Adipocyte (in vitro differentiated cells): ENCODE results near the gene TMEM60.

Source experiments
- DNase-seq: peaks from one replicate; pipeline ENCODE4 v3.0.0-alpha.2; 2015; ENCODE audit warnings: low read depth
- H3K27me3 ChIP-seq: replicated peaks from 2 replicates; pipeline ENCODE4 v1.7.0; 2013; ENCODE audit warnings: mild to moderate bottlenecking, low read length, moderate library complexity; ENCODE audit not compliant: control insufficient read depth, insufficient read depth
- H3K36me3 ChIP-seq: 2 replicates; pipeline ENCODE4 v1.7.0; 2013; ENCODE audit warnings: low read length, mild to moderate bottlenecking, moderate library complexity; ENCODE audit not compliant: control insufficient read depth, insufficient read depth, severe bottlenecking
- H3K4me1 ChIP-seq: 2 replicates; pipeline ENCODE4 v1.7.0; 2013; ENCODE audit warnings: mild to moderate bottlenecking, low read length, moderate library complexity; ENCODE audit not compliant: control insufficient read depth, insufficient read depth
- H3K4me3 ChIP-seq: 2 replicates; pipeline ENCODE4 v1.7.0; 2013; ENCODE audit warnings: mild to moderate bottlenecking, low read length, moderate library complexity
- H3K9ac ChIP-seq: 2 replicates; pipeline ENCODE4 v1.7.0; 2013; ENCODE audit warnings: mild to moderate bottlenecking, low read length, moderate library complexity
- H3K9me3 ChIP-seq: 2 replicates; pipeline ENCODE4 v1.7.0; 2013; ENCODE audit warnings: mild to moderate bottlenecking, low read length, moderate library complexity; ENCODE audit not compliant: control insufficient read depth

TMEM60 gene

DNA sequence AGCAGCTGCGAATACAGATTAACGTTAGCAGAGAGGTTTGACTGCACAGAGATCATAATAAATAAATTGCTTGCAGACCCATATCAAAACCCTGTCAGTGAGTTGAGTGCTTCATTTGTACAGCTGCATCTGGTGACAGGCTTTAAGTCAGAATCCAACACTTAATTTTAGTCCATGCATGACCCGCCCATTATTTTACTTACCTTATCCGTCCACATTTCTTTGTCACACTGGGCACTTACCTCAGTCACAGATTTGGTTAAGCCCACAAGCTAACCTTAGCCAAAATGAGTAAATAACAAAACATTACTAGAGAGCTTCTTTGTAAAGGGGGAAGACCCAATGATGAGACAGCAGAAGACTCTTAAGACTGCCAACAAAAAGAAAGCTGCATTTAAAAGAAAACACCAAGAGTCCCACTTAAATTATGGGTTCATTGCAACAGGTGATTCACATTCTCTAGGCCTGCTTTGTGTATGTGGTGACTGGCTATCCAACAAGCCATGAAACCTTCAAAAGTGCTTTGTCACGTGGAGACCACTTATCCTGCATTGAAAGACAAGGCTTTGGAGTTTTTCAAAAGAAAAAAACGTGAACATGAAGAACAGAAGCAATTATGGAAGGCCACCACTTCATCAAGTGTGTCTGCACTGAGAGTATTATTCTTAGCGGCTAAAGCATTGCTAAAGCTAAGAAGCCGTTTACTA is 32.6 kb upstream of the TMEM60 start:
- Histone ChIP-seq H3K4me3 (no peak overlapping the region), H3K36me3 (no peaks in the 10 kb centered on the region), H3K9me3 (peaks cover 7% of the 10 kb centered on the region), H3K27me3 (no peaks in the 10 kb centered on the region), H3K9ac (no peak overlapping the region), H3K4me1 (no peaks in the 10 kb centered on the region)
- DNase-seq = no peak

GRCh38 chr7:77827999-77828398 is 29.8 kb upstream of the TMEM60 start:
- Histone ChIP-seq H3K9me3 (peaks cover 7% of the 10 kb centered on the region), H3K9ac (no peak overlapping the region)
- no peak for DNase-seq

GRCh38 chr7:77826300-77826699 is 28.1 kb upstream of the TMEM60 start:
- H3K27me3 ChIP-seq = no peaks in the 10 kb centered on the region
- no peak overlapping the region for H3K4me3 ChIP-seq
- H3K36me3 ChIP-seq = no peaks in the 10 kb centered on the region
- peaks cover 15% of the 10 kb centered on the region for H3K9me3 ChIP-seq
- no peaks in the 10 kb centered on the region for H3K4me1 ChIP-seq
- no peak for DNase-seq
- no peak overlapping the region for H3K9ac ChIP-seq

More at GRCh38 chr7:77827999-77828398, 29.8 kb upstream of the TMEM60 start:
- Histone ChIP-seq H3K36me3 (no peaks in the 10 kb centered on the region), H3K4me1 (no peaks in the 10 kb centered on the region), H3K4me3 (no peak overlapping the region), H3K27me3 (no peaks in the 10 kb centered on the region)

DNA sequence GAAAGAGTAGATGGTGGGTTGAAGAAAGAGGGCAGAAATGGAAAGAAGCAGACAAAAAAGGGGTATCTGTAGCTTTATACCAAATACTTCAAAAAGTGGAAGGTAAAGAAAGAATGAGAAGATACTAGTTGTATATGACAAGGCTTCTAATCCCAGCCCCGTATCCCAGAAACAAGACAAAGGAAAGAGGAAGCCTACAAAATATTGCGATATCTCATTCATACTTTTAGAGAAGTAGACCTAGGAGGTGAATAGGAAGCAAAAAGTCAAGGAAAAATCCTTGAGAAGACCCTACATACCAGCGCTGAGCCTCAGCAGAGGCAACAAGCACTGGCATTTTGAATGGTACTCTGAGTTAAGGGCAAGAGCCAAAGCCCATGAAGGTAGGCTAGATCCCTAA is 26.9 kb upstream of the TMEM60 start:
- Histone ChIP-seq H3K36me3 (peaks cover 2% of the 10 kb centered on the region), H3K9ac (no peak overlapping the region), H3K27me3 (no peaks in the 10 kb centered on the region), H3K4me1 (no peaks in the 10 kb centered on the region), H3K9me3 (peaks cover 27% of the 10 kb centered on the region), H3K4me3 (no peak overlapping the region)
- no peak for DNase-seq

GRCh38 chr7:77824636-77825035 is 26.4 kb upstream of the TMEM60 start:
- H3K4me1 ChIP-seq = no peaks in the 10 kb centered on the region
- no peak for DNase-seq
- H3K36me3 ChIP-seq = peaks cover 2% of the 10 kb centered on the region
- peaks cover 30% of the 10 kb centered on the region for H3K9me3 ChIP-seq
- no peaks in the 10 kb centered on the region for H3K27me3 ChIP-seq
- no peak overlapping the region for H3K4me3 ChIP-seq
- no peak overlapping the region for H3K9ac ChIP-seq

DNA sequence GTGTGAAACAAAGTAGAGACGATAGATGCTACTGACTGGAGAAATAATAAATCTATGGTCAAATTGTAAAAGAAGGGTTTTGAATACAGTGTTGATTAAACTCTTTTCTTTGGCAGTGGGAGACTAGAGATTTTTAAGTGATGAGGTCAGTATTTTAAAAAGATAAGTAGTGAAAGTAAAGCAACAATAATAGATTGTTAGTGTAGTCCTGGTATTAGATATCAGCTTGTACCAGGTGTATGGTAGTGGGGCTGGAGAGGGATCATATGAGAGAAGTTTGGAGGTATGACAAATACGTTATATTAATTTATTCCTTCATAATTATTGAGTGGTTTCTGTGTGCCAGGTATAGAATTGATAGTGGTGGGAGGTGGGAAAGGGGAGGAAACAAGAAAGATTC is 25.6 kb upstream of the TMEM60 start:
- no peaks in the 10 kb centered on the region for H3K4me1 ChIP-seq
- H3K27me3 ChIP-seq = no peaks in the 10 kb centered on the region
- no peak overlapping the region for H3K9ac ChIP-seq
- no peak overlapping the region for H3K4me3 ChIP-seq
- peaks cover 37% of the 10 kb centered on the region for H3K9me3 ChIP-seq
- H3K36me3 ChIP-seq = peaks cover 2% of the 10 kb centered on the region
- no peak for DNase-seq

GRCh38 chr7:77822269-77822668 is 24.0 kb upstream of the TMEM60 start:
- no peak for DNase-seq
- no peaks in the 10 kb centered on the region for H3K27me3 ChIP-seq
- H3K4me3 ChIP-seq = no peak overlapping the region
- no peak overlapping the region for H3K9ac ChIP-seq
- H3K4me1 ChIP-seq = no peaks in the 10 kb centered on the region
- peaks cover 37% of the 10 kb centered on the region for H3K9me3 ChIP-seq
- peaks cover 2% of the 10 kb centered on the region for H3K36me3 ChIP-seq

GRCh38 chr7:77820967-77821366 is 22.7 kb upstream of the TMEM60 start:
- H3K4me3 ChIP-seq = peak overlapping the region; percentile 33
- no peaks in the 10 kb centered on the region for H3K4me1 ChIP-seq
- peaks cover 30% of the 10 kb centered on the region for H3K9me3 ChIP-seq
- no peak overlapping the region for H3K9ac ChIP-seq
- no peak for DNase-seq
- H3K36me3 ChIP-seq = peaks cover 2% of the 10 kb centered on the region
- H3K27me3 ChIP-seq = no peaks in the 10 kb centered on the region

GRCh38 chr7:77819021-77819420 is 20.8 kb upstream of the TMEM60 start:
- Histone ChIP-seq H3K4me3 (no peak overlapping the region), H3K27me3 (no peaks in the 10 kb centered on the region), H3K9me3 (peaks cover 30% of the 10 kb centered on the region), H3K4me1 (no peaks in the 10 kb centered on the region), H3K9ac (no peak overlapping the region), H3K36me3 (peaks cover 2% of the 10 kb centered on the region)
- DNase-seq = no peak

DNA sequence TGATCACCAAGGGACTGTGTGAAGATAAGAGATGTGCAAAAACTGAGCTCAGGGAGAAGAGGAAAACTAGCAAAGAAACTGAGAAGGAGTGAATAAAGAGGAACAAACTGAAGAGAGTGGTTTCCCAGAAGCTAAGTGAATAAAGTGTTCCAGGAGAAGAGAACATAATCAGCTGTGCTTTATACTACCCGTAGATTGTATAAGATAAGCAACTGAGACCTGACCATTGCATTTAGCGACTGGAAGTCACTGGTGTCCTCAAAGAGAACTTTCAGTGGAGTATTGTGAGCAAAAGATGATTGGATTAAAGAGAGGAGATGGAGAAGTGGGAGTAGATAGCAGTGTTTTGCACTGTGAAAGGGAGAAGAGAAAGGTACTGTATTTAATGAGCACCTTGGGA is 14.9 kb upstream of the TMEM60 start:
- no peak overlapping the region for H3K9ac ChIP-seq
- no peaks in the 10 kb centered on the region for H3K27me3 ChIP-seq
- H3K4me1 ChIP-seq = peaks cover 9% of the 10 kb centered on the region
- peaks cover 5% of the 10 kb centered on the region for H3K9me3 ChIP-seq
- H3K36me3 ChIP-seq = no peaks in the 10 kb centered on the region
- no peak for DNase-seq
- no peak overlapping the region for H3K4me3 ChIP-seq

DNA sequence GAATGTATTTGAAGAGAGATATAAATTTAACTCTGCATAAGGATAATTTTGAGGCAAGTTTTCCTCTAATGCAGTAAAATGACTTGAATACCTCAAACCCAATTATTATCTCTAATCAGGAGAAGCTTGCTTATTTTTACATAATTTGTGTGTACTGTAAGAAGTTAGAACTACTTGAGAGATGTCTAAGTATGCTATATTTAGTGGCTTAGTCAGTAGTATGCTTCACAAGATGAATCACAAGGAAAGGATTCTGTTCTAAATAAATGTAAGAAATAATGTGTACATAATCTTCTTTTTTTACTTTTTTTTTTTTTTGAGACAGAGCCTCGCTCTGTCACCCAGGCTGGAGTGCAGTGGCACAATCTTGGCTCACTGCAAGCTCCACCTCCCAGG is 14.1 kb upstream of the TMEM60 start:
- H3K9ac ChIP-seq = no peak overlapping the region
- no peaks in the 10 kb centered on the region for H3K36me3 ChIP-seq
- DNase-seq = peak; percentile 71
- peaks cover 9% of the 10 kb centered on the region for H3K4me1 ChIP-seq
- H3K9me3 ChIP-seq = peaks cover 13% of the 10 kb centered on the region
- H3K27me3 ChIP-seq = no peaks in the 10 kb centered on the region
- no peak overlapping the region for H3K4me3 ChIP-seq
